NCI-H146 treated with DMSO at 0.1 percent for 48 hours (cell line): ENCODE data around the gene SFT2D3.
A peak's percentile ranks its signal among the peaks of the same experiment; 100 is the strongest.

ENCODE experiments used
- DNase-seq: peaks from one replicate; lab custom pipeline; 2025; ENCODE audit not compliant: unreplicated experiment; lab: John Stamatoyannopoulos, UW

SFT2D3 gene

GRCh38 chr2:127701193-127701650 lies at the start of gene SFT2D3:
Gene SFT2D3, plus strand, starts transcription at chr2:127701497. Its CDS starts 32 bp downstream, at chr2:127701529.
- peak; percentile 94 for DNase-seq

- DNase-seq = no peak
These were observed 49.2 kb upstream of the SFT2D3 start for GRCh38 chr2:127651971-127652550.

- DNase-seq = no peak
These were observed 48.4 kb upstream of the SFT2D3 start for GRCh38 chr2:127652786-127653357.

- no peak for DNase-seq
These were observed 47.7 kb upstream of the SFT2D3 start for GRCh38 chr2:127653421-127654083.

GRCh38 chr2:127654084-127654837 lies 47.0 kb upstream of the SFT2D3 start:
- no peak for DNase-seq

GRCh38 chr2:127654838-127655175 lies 46.5 kb upstream of the SFT2D3 start:
- DNase-seq = no peak

- no peak for DNase-seq
These were observed 45.9 kb upstream of the SFT2D3 start for GRCh38 chr2:127655209-127656073.

- no peak for DNase-seq
These were observed 44.6 kb upstream of the SFT2D3 start for GRCh38 chr2:127656569-127657231.

- no peak for DNase-seq
These were observed 44.1 kb upstream of the SFT2D3 start for GRCh38 chr2:127657232-127657595.

GRCh38 chr2:127658146-127658545 lies 43.2 kb upstream of the SFT2D3 start:
- DNase-seq = no peak

- no peak for DNase-seq
These were observed 42.5 kb upstream of the SFT2D3 start for GRCh38 chr2:127658641-127659407.

GRCh38 chr2:127659408-127660290 lies 41.6 kb upstream of the SFT2D3 start:
- no peak for DNase-seq

- DNase-seq = no peak
These were observed 41.1 kb upstream of the SFT2D3 start for GRCh38 chr2:127660291-127660578.

GRCh38 chr2:127661072-127661649 lies 40.1 kb upstream of the SFT2D3 start:
- no peak for DNase-seq

GRCh38 chr2:127661949-127662510 lies 39.3 kb upstream of the SFT2D3 start:
- no peak for DNase-seq

GRCh38 chr2:127662937-127663565 lies 38.2 kb upstream of the SFT2D3 start:
- no peak for DNase-seq

- no peak for DNase-seq
These were observed 37.7 kb upstream of the SFT2D3 start for GRCh38 chr2:127663566-127664064.
